K562 (cell line): ENCODE results near the gene RBP3. TPM values are rescaled to one million over a fixed set of nuclear protein-coding genes. Genes with fewer than 3 reads are reported as not detected.

Source experiments
- ATAC-seq: fragments of 200-7000 bp; cut with Tn5 transposase; 3 replicates; pipeline ENCODE4 v1.9.1; 2020; ENCODE audit warnings: moderate library complexity
- BruUV-seq: library from RNA; stranded (reverse); fragments of 400-500 nt; replicated peaks from 2 replicates; lab custom pipeline; 2021; lab: Mats Ljungman, UMichigan
- CTCF ChIA-PET: fragments of 300-600 bp; formaldehyde crosslinking; extraction: SDS; loops from one replicate; lab custom pipeline; 2021; ENCODE audit warnings: low intra/inter-chr PET ratio; lab: Yijun Ruan, JAX
- POLR2A ChIA-PET: fragments of 300-600, 350-650 bp; sonication (Branson Sonifier 250); formaldehyde crosslinking; extraction: SDS; loops from one replicate; lab custom pipeline; 2021; ENCODE audit warnings: antibody characterized with exemption, inconsistent platforms; lab: Yijun Ruan, JAX
- DNase-seq, 4 experiments: peaks; one replicate each; pipeline versions ENCODE4 v3.0.0 to v3.0.0-alpha.2; 2011 to 2018; ENCODE audit warnings: low spot score in 3 of 4, mixed read lengths in 3 of 4; ENCODE audit errors: extremely low read depth in 1 of 4
- FAIRE-seq: peaks from 2 replicates; lab custom pipeline; 2011; peaks lifted over from hg19 to GRCh38; lab: Jason Lieb, UNC
- H2AFZ ChIP-seq: 2 replicates; pipeline ENCODE4 v1.6.0; 2011; ENCODE audit warnings: low read depth, low read length, control low read depth, inconsistent platforms
- H3K27ac ChIP-seq: fragments of 200-600 bp; 3 replicates; pipeline ENCODE4 v1.8.0; 2011; ENCODE audit warnings: low read depth, mild to moderate bottlenecking, control low read depth, inconsistent platforms, low read length, moderate library complexity, mixed read lengths; ENCODE audit errors: extremely low read depth
- H3K27me3 ChIP-seq, 2 experiments: fragments of 300-600 bp in 1 of 2; 2 replicates in 1 of 2; 3 replicates in 1 of 2; pipeline versions ENCODE4 v1.6.0 to v1.8.0; 2011; ENCODE audit warnings: inconsistent platforms in 2 of 2, low read length in 2 of 2, mild to moderate bottlenecking in 1 of 2, mixed read lengths in 1 of 2, moderate library complexity in 1 of 2; ENCODE audit not compliant: control insufficient read depth in 2 of 2, insufficient read depth in 2 of 2
- H3K36me3 ChIP-seq: fragments of 300-600 bp; 3 replicates; pipeline ENCODE4 v1.8.0; 2011; ENCODE audit warnings: mild to moderate bottlenecking, low read length, inconsistent platforms; ENCODE audit not compliant: control insufficient read depth, insufficient read depth
- H3K4me1 ChIP-seq, 2 experiments: fragments of 200-600 bp in 1 of 2; replicated peaks in 1 of 2; 2 replicates in 1 of 2; 3 replicates in 1 of 2; pipeline versions ENCODE4 v1.5.1 to v1.8.0; 2011; ENCODE audit warnings: inconsistent platforms in 2 of 2, low read length in 2 of 2, mild to moderate bottlenecking in 1 of 2, mixed read lengths in 1 of 2, moderate library complexity in 1 of 2; ENCODE audit not compliant: control insufficient read depth in 2 of 2, insufficient read depth in 2 of 2
- H3K4me2 ChIP-seq: 2 replicates; pipeline ENCODE4 v1.6.1; 2011; ENCODE audit warnings: low read length, control low read depth, inconsistent platforms, mixed read lengths; ENCODE audit not compliant: insufficient read depth
- H3K4me3 ChIP-seq: fragments of 200-600 bp; sonication (generic), shearing (Covaris generic); 2 replicates; pipeline ENCODE4 v1.5.1; 2016; ENCODE audit warnings: control low read depth, inconsistent platforms
- H3K79me2 ChIP-seq: fragments of 200-600 bp; 3 replicates; pipeline ENCODE4 v1.8.0; 2011; ENCODE audit warnings: low read length, inconsistent platforms; ENCODE audit not compliant: control insufficient read depth, insufficient read depth
- H3K9ac ChIP-seq, 2 experiments: 2 replicates each; pipeline versions ENCODE4 v1.6.0 to v1.6.1; 2011; ENCODE audit warnings: low read depth in 2 of 2, low read length in 2 of 2, control low read depth in 1 of 2, inconsistent platforms in 1 of 2, mild to moderate bottlenecking in 1 of 2, mixed read lengths in 1 of 2; ENCODE audit not compliant: insufficient read depth in 1 of 2
- H3K9me1 ChIP-seq: one replicate; pipeline ENCODE4 v1.6.0; 2011; ENCODE audit warnings: inconsistent platforms, mild to moderate bottlenecking, low read length, moderate library complexity; ENCODE audit not compliant: control insufficient read depth, insufficient read depth
- H3K9me3 ChIP-seq: replicated peaks from 2 replicates; pipeline ENCODE4 v1.5.1; 2011; ENCODE audit warnings: low read depth, low read length, inconsistent platforms; ENCODE audit not compliant: control insufficient read depth, insufficient read depth
- H4K20me1 ChIP-seq: replicated peaks from 2 replicates; pipeline ENCODE4 v1.6.1; 2011; ENCODE audit warnings: low read length, inconsistent platforms, mixed read lengths; ENCODE audit not compliant: control insufficient read depth, insufficient read depth
- BCLAF1 ChIP-seq, 2 experiments: fragments of 450-650 bp in 1 of 2; IDR thresholded peaks; 2 replicates each; pipeline ENCODE4 v1.6.1; 2011 to 2017; ENCODE audit warnings: low read depth in 2 of 2, antibody characterized with exemption in 1 of 2, borderline replicate concordance in 1 of 2, low read length in 1 of 2, mild to moderate bottlenecking in 1 of 2, mixed read lengths in 1 of 2; ENCODE audit not compliant: control insufficient read depth in 1 of 2
- CTCFL ChIP-seq: IDR thresholded peaks from 2 replicates; pipeline ENCODE4 v1.6.1; 2011; ENCODE audit warnings: borderline replicate concordance, low read depth, mild to moderate bottlenecking, moderate library complexity, low read length; ENCODE audit not compliant: insufficient read depth, poor library complexity, severe bottlenecking
- GATA2 ChIP-seq: sonication (generic); formaldehyde crosslinking; IDR thresholded peaks from 2 replicates; pipeline ENCODE4 v1.4.0; 2020; ENCODE audit warnings: mild to moderate bottlenecking, missing genetic modification reagents
- MEF2D ChIP-seq: conservative IDR thresholded peaks from 2 replicates; pipeline ENCODE4 v1.6.1; 2016; ENCODE audit warnings: low read depth, missing genetic modification characterization, missing compliant biosample characterization
- NFIX ChIP-seq: fragments of 250-450 bp; sonication (Bioruptor Pico); IDR thresholded peaks from 2 replicates; pipeline ENCODE4 v1.4.0; 2020; ENCODE audit warnings: low read depth, mild to moderate bottlenecking, moderate library complexity
- NUFIP1 ChIP-seq: fragments of 450-650 bp; IDR thresholded peaks from 2 replicates; pipeline ENCODE4 v1.6.1; 2018; ENCODE audit not compliant: partially characterized antibody
- RFX1 ChIP-seq: fragments of 450-650 bp; IDR thresholded peaks from 2 replicates; pipeline ENCODE4 v1.6.1; 2016; ENCODE audit warnings: mild to moderate bottlenecking, moderate library complexity
- RHOXF2B ChIP-seq: fragments of 250-450 bp; sonication (Bioruptor Pico); conservative IDR thresholded peaks from 2 replicates; pipeline ENCODE4 v1.5.1; 2021
- TRIM28 ChIP-seq: fragments of 450-650 bp; IDR thresholded peaks from 2 replicates; pipeline ENCODE4 v1.6.1; 2017
- ZNF165 ChIP-seq: fragments of 250-450 bp; sonication (Bioruptor Pico); IDR thresholded peaks from 2 replicates; pipeline ENCODE4 v1.4.0; 2020; ENCODE audit warnings: borderline replicate concordance
- ZNF280A ChIP-seq: fragments of 450-650 bp; IDR thresholded peaks from 2 replicates; pipeline ENCODE4 v1.6.1; 2018; ENCODE audit warnings: mild to moderate bottlenecking, low read depth; ENCODE audit not compliant: partially characterized antibody
- ZNF384 ChIP-seq: IDR thresholded peaks from 2 replicates; pipeline ENCODE4 v1.6.1; 2012; ENCODE audit warnings: low read depth, low read length, improper control_type of control experiment
- ZNF395 ChIP-seq: fragments of 200-800 bp; sonication (Bioruptor generic); IDR thresholded peaks from 2 replicates; pipeline ENCODE4 v1.6.1; 2017; ENCODE audit warnings: missing genetic modification characterization, missing compliant biosample characterization
- WGBS: fragments of 100-300 bp; shearing (Covaris generic); methylation state at CpG from one replicate; pipeline ENCODE4 v1.1.6; 2016; ENCODE audit warnings: low coverage, mixed read lengths; ENCODE audit not compliant: insufficient coverage; ENCODE audit errors: missing lambda C conversion rate; 5-methylcytosine and 5-hydroxymethylcytosine counted together
- in situ Hi-C: fragments of 300-500 bp; cut with MboI; formaldehyde crosslinking; loops from 4 replicates; pipeline ENCODE4 v1.15.0; 2018; ENCODE audit warnings: inconsistent platforms, mixed read lengths
- intact Hi-C: fragments of 100-400 bp; cut with micrococcal nuclease; formaldehyde crosslinking; loops from 2 replicates; pipeline ENCODE4 v1.14.2; 2022
- polyA plus RNA-seq, 8 experiments: library from polyadenylated mRNA; depleted of rRNA in 4 of 8; stranded (reverse) in 5 of 8; unstranded in 3 of 8; fragments of >200 nt; fragmentation: Nextera tagmentation in 2 of 8; fragmentation: Illumina TruSeq in 1 of 8; extraction: Ambion mirVana in 2 of 8; extraction: Trizol in 1 of 8; gene quantifications; 2 replicates each; pipeline versions ENCODE4 v1.2.1 to v1.2.3, GENCODE V29; 2011 to 2014; ENCODE audit warnings: inconsistent platforms in 1 of 8, missing spikeins in 1 of 8
- total RNA-seq, 7 experiments: library from RNA; depleted of rRNA in 6 of 7; stranded (reverse); fragments of >200 nt in 6 of 7; fragmentation: Illumina TruSeq in 2 of 7; extraction: Trizol in 2 of 7; gene quantifications; 2 replicates each; pipeline versions ENCODE4 v1.2.1 to v1.2.3, GENCODE V29; 2011 to 2021; ENCODE audit warnings: low replicate concordance in 1 of 7
- TF ChIP-seq, protein P1 (sequence below): sonication (generic); formaldehyde crosslinking; IDR thresholded peaks from 2 replicates; pipeline ENCODE4 v1.9.0; 2022; ENCODE audit warnings: mild to moderate bottlenecking, missing genetic modification reagents

Gene RBP3
- total and polyA plus RNA-seq, 9 of the 15 experiments (the other 6 are each of a cell fraction or from before 2014, with no cell fraction given), result not detected

DNA sequence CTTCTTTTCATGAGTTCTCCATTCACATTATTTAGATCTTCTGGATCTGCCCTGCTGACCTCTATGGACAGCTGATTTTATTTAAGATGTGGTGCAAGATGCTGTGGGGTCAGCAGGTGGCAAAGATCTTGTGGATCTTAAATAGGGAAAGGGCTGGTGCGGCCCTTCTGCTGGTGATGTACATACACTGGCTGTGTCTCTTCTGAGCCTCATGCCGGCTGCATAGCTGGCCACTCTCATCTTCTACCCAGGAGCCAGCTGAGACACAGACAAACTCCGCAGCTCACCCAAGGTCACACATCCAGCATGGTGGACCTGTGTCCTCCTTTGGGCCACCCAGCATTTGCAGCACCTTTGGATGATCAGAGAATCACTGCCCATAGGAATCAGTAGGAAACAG is 9.7 kb downstream of the RBP3 start:
- POLR2A ChIA-PET, result interaction anchor here (1.3 kb wide), 1 partner anchor 11 kb away, joined by 5 read pairs; no protein-coding TSS in a partner anchor
- CTCF ChIA-PET, result no interaction called here
- Histone ChIP-seq H3K4me2 (no peak overlapping the region), H3K9ac (no peak overlapping the region), H3K79me2 (no peaks in the 10 kb centered on the region), H3K9me3 (no peaks in the 10 kb centered on the region), H2AFZ (no peak overlapping the region), H3K27me3 (peaks cover 9 to 41% of the 10 kb centered on the region in 2 experiments), H3K27ac (no peak overlapping the region), H3K4me3 (no peak overlapping the region), H3K36me3 (no peaks in the 10 kb centered on the region), H3K9me1 (no peaks in the 10 kb centered on the region), H4K20me1 (peaks cover 9% of the 10 kb centered on the region; the same call in 1 of the 2 replicates), H3K4me1 (peaks cover 0 to 3% of the 10 kb centered on the region in 2 experiments; a peak in 1 of 5 replicates)
- intact Hi-C loops, result no loop called here
- no peak for ATAC-seq
- WGBS, result 5% methylated on average over 3 of the region's 3 CpGs
- DNase-seq, result no peak
- BruUV-seq, result no TSS peak
- in situ Hi-C loops, result no loop called here
- no peak for FAIRE-seq
- TF ChIP-seq BCLAF1 (IDR thresholded peaks at IDR 0.05; ENCODE audit: borderline replicate concordance in 1 of 2, control insufficient read depth in 1 of 2, low read depth in 2 of 2, low read length in 1 of 2), result no peak
- TF ChIP-seq MEF2D (tag), result no peak
- no peak for TF ChIP-seq ZNF395
- TF ChIP-seq RHOXF2B (CRISPR knock-in tag), result no peak
- no peak for TF ChIP-seq NFIX (CRISPR knock-in tag)
- no peak for TF ChIP-seq NUFIP1
- no peak for TF ChIP-seq ZNF280A
- no peak for TF ChIP-seq ZNF165 (CRISPR knock-in tag)
- no peak for TF ChIP-seq ZNF384
- TF ChIP-seq RFX1, result no peak
- TF ChIP-seq, protein P1, sequence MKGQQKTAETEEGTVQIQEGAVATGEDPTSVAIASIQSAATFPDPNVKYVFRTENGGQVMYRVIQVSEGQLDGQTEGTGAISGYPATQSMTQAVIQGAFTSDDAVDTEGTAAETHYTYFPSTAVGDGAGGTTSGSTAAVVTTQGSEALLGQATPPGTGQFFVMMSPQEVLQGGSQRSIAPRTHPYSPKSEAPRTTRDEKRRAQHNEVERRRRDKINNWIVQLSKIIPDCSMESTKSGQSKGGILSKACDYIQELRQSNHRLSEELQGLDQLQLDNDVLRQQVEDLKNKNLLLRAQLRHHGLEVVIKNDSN (CRISPR knock-in tag), result no peak
- TF ChIP-seq TRIM28, result no peak
- no peak for TF ChIP-seq CTCFL
- no peak for TF ChIP-seq GATA2 (CRISPR knock-in tag)
